Measurements from ENCODE around the gene ACY1.

Gene ACY1

GRCh38 chr3:51946796-51947195, 36.5 kb upstream of the ACY1 start:
- DNase-seq: no peak

- DNase-seq: no peak
Measured at GRCh38 chr3:51947215-51947900, 36.0 kb upstream of the ACY1 start.

- no peak for DNase-seq
Measured at GRCh38 chr3:51948016-51948580, 35.2 kb upstream of the ACY1 start.

GRCh38 chr3:51949121-51949520, 34.2 kb upstream of the ACY1 start:
- DNase-seq: no peak

- no peak for DNase-seq
Measured at GRCh38 chr3:51950899-51951298, 32.4 kb upstream of the ACY1 start.

- DNase-seq: no peak
Measured at GRCh38 chr3:51953445-51953844, 29.9 kb upstream of the ACY1 start.

- no peak for DNase-seq
Measured at GRCh38 chr3:51954105-51954504, 29.2 kb upstream of the ACY1 start.

GRCh38 chr3:51954713-51955112, 28.6 kb upstream of the ACY1 start:
- no peak for DNase-seq

GRCh38 chr3:51955175-51955892, 28.0 kb upstream of the ACY1 start, which contains the start of gene GPR62:
GPR62 (plus strand) TSS chr3:51955381; CDS start chr3:51955653, 272 bp downstream.
- DNase-seq: no peak

- no peak for DNase-seq
Measured at GRCh38 chr3:51955893-51956770, 27.2 kb upstream of the ACY1 start.

- DNase-seq: no peak
Measured at GRCh38 chr3:51957520-51958205, 25.7 kb upstream of the ACY1 start.

- no peak for DNase-seq
Measured at GRCh38 chr3:51958603-51959521, 24.5 kb upstream of the ACY1 start.

- DNase-seq: no peak
Measured at GRCh38 chr3:51959651-51960050, 23.7 kb upstream of the ACY1 start.

- DNase-seq: no peak
Measured at GRCh38 chr3:51960386-51960785, 22.9 kb upstream of the ACY1 start.

GRCh38 chr3:51961011-51961410, 22.3 kb upstream of the ACY1 start:
- no peak for DNase-seq

GRCh38 chr3:51961602-51962569, 21.4 kb upstream of the ACY1 start:
- no peak for DNase-seq

GRCh38 chr3:51962854-51963530, 20.3 kb upstream of the ACY1 start:
- no peak for DNase-seq

GRCh38 chr3:51963951-51964451, 19.3 kb upstream of the ACY1 start:
- DNase-seq: no peak

- DNase-seq: no peak
Measured at GRCh38 chr3:51964521-51964920, 18.8 kb upstream of the ACY1 start.
